ENCODE data around the gene SHISA5. TPM values are rescaled to one million over a fixed set of nuclear protein-coding genes. Genes with fewer than 3 reads are reported as not detected.
"Not testable (repeated sequence)": the region's sequence is repeated elsewhere in the genome, so short reads cannot be mapped to it uniquely, and the experiment has no call there.

SHISA5 gene
- 100 to 1,000 TPM in 1 of 2 donors, 10 to 100 TPM in 1; 73.3 to 108 TPM for total RNA-seq
- long read RNA-seq, transcript SHISA5-206 (4 exons, 1,839 nt) = major isoform, 96 of 203 reads
- long read RNA-seq, transcript SHISA5-201 (6 exons, 2,369 nt) = minor isoform, 63 of 203 reads
- long read RNA-seq, partial matches to known transcripts = 18 of 203 reads
- long read RNA-seq, other reads (novel, unspliced or antisense) = 23 of 203 reads

DNA sequence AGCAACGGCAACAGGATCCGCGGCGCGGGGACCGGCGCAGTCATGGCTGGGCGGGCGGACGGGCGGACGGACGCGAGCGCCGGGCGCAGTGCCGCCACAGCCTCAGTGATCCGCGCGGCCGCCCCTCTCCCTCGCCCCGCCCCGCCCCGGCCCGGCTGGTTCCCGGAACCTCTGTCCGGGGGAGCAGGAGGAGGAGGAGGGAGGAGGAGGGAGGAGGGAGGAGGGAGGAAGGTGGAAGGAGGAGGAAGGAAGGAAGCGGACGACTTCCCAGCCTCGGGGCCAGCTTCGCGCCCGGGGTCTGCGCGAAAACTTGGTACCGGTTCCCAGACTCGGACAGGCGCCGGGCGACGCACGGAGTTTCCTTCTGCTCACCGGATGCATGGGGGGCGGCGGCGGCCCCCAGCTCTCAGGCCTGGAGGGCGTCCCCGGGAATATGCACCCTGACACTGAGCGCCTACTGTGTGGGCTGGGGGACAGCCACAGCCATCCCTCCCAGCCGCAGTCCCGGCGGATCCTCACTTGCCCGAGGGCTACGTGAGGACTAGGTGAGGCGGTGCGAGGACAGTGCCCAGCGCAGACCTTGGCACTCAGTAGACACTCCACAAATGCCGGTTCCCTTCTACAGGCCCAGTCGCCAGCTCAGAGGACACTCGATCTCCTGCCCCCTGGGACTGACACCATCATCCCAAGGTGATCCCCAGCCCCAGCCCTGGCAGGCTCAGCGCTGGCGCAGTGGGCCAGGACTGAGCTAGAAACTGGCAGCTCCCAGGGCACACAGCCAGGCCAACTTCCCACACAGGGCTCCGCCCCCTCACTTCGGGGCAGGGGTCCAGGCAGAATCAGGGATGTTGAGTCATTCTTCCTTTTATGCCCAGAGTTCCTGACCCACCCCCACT, at the start of gene SHISA5:
Gene SHISA5, minus strand, starts transcription at position 124 of the 896 bp plus-strand sequence. Its CDS starts 80 bp downstream, at position 44.
- peak; percentile 92 for DNase-seq
- intact Hi-C loops (cut with DNase I) = loop anchor here in 1 of 2 donors (5.0 kb wide), 1 partner anchor 37 kb away; a partner anchor contains a TSS
- ATAC-seq = peak; percentile 89 to 92

DNA sequence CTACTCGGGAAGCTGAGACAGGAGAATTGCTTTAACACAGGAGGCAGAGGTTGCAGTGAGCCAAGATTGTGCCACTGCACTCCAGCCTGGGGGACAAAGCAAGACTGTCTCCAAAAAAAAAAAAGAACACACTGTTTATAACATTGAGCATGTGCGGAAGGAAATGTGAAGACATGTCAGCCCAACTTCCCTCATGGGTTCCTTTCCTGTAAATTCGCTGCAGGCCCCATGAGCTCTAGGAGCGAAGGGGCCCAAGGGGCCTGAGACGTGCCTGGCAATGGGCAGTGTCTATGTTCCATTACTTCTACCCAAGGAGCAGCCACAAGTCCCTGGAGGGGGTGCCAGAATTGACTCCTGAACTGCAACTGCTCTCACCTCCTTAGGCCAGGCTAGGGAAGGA, 49.4 kb upstream of the SHISA5 start:
- no peak for ATAC-seq
- no peak for DNase-seq
- intact Hi-C loops (cut with DNase I) = no loop called here

GRCh38 chr3:48552111-48552951, 48.4 kb upstream of the SHISA5 start:
- ATAC-seq (no peak), DNase-seq (no peak)
- intact Hi-C loops (cut with DNase I) = no loop called here

DNA sequence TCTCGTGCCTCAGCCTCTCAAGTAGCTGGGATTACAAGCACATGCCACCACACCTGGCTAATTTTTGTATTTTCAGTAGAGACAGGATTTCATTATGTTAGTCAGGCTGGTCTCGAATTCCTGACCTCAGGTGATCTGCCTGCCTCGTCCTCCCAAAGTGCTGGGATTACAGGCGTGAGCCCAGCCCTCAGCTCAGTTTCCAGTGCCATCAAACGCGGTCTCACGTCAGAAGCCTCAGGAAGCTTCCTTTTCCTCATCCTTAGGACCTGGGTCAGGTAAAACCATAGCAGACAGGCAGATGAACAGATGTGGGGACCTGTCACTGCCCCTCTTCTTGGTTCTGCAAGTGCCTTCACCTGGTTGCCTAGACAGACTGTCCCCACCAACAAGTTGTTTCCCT, 47.7 kb upstream of the SHISA5 start:
- DNase-seq; intact Hi-C loops (cut with DNase I); ATAC-seq: not testable (repeated sequence)

GRCh38 chr3:48548729-48549705, 45.0 kb upstream of the SHISA5 start:
- intact Hi-C loops (cut with DNase I) = loop anchor here (2.0 to 5.0 kb wide), 2 partner anchors 84 to 87 kb away; no protein-coding TSS in a partner anchor
- DNase-seq (peak; percentile 90), ATAC-seq (peak; percentile 93 to 95)

GRCh38 chr3:48548126-48548525, 44.2 kb upstream of the SHISA5 start:
- intact Hi-C loops (cut with DNase I) = loop anchor here (2.0 to 5.0 kb wide), 2 partner anchors 83 to 86 kb away; no protein-coding TSS in a partner anchor
- DNase-seq (no peak), ATAC-seq (no peak)

DNA sequence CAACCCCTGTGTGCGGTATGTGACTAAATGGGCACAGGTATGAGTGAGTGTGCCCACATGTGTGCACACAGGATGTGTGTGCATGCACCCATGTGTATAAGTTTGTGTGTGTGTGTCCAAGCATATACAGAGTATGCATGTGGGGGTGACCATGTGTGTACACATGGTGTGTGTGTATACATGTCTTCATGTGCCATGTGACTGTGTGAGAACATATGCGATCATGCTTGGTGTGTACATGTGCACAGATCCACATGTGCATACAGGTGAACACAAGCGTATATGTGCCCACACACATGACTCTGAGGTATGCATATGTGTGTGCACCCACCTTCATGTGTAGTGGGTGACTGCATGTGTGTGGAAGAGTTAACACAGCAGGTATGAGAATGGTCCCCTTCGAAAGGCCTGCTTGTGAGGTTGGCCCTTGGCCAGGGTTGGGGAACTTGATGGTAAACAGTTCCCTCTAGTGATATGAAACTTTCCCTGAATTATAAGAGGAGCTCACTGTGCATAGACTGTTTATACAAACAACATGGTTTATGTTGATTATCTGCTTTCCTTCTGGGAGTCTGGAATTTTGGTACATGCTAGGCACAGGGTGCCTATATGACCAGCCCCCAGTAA, 42.3 kb upstream of the SHISA5 start:
- intact Hi-C loops (cut with DNase I) = loop anchor here in 1 of 2 donors (5.0 kb wide), 1 partner anchor 84 kb away; no protein-coding TSS in a partner anchor
- DNase-seq = no peak
- ATAC-seq = no peak

GRCh38 chr3:48544141-48544540, 40.2 kb upstream of the SHISA5 start:
- DNase-seq (no peak), ATAC-seq (no peak)
- intact Hi-C loops (cut with DNase I) = no loop called here

DNA sequence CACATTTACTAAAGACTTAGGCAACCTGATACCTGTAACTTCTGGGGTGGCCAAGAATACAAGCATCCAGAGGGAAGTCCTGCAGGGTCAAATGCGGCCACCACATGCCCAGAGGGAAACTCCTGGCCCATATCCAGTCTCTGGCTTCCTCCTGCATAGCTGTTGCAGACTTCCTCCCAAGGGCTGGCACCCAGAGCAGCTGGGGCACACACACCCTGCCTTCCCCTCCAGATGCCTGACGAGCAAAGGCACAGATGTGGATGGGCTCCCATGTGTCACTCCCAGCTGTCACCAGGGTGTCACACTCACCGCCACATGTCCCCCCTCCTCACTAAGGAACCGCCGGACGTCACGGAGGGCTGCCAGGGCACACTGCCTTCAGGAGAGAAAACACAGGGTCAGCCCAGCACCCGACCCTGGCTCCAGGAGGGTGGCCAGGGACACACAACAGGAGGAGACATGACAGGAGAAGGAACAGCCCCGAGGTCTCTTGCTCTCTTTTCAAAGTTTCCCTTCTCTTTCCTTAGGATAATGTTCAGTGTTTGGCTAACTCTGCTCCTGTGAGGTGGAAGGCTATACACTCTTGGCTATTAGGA, 39.4 kb upstream of the SHISA5 start:
- DNase-seq = no peak
- ATAC-seq = peak; percentile 73 to 84
- intact Hi-C loops (cut with DNase I) = no loop called here

- ATAC-seq = no peak
- intact Hi-C loops (cut with DNase I) = no loop called here
- no peak for DNase-seq
Observed at GRCh38 chr3:48538451-48538850, 34.5 kb upstream of the SHISA5 start.

DNA sequence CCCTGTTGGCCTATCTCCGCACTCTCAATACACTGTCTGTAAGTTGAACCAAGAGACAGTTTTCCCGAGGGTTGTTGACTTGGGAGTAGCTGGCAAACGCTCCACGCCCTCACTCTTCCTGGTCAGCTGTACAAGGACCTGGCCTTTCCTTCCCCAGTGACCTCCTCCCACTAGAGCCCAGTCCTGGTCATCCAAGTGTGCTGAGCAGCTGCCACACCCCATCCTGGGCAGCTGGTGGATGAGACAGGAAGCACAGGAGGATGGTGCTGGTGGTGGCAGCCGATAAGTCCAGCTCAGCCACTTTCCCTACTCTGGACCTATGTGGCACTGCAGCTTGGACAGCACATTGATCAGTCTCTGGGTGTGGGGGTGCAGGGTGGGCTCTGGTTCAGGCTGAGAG, 32.8 kb upstream of the SHISA5 start:
- DNase-seq = no peak
- no peak for ATAC-seq
- intact Hi-C loops (cut with DNase I) = no loop called here

GRCh38 chr3:48536116-48536515, 32.1 kb upstream of the SHISA5 start:
- no peak for ATAC-seq
- DNase-seq = no peak

GRCh38 chr3:48535578-48535977, 31.6 kb upstream of the SHISA5 start:
- ATAC-seq (no peak), DNase-seq (no peak)
- intact Hi-C loops (cut with DNase I) = no loop called here

More at GRCh38 chr3:48536116-48536515, 32.1 kb upstream of the SHISA5 start:
- intact Hi-C loops (cut with DNase I) = no loop called here

DNA sequence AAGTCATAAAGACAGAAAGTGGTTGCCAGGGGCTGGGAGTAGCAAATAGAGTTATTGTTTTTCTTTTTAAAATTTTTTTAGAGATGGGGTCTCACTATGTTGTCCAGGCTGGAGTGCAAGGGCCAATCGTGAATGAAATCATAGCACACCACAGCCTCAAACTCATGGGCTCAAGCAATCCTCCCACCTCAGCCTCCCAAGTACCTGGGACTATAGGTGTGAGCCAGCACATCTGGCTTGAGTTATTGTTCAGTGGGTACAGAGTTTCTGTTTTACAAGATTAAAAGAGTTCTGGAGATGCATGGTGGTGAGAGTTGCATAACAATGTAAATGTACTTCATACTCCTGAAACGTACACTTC, 29.0 kb upstream of the SHISA5 start:
- intact Hi-C loops (cut with DNase I) = no loop called here
- no peak for ATAC-seq
- no peak for DNase-seq

DNA sequence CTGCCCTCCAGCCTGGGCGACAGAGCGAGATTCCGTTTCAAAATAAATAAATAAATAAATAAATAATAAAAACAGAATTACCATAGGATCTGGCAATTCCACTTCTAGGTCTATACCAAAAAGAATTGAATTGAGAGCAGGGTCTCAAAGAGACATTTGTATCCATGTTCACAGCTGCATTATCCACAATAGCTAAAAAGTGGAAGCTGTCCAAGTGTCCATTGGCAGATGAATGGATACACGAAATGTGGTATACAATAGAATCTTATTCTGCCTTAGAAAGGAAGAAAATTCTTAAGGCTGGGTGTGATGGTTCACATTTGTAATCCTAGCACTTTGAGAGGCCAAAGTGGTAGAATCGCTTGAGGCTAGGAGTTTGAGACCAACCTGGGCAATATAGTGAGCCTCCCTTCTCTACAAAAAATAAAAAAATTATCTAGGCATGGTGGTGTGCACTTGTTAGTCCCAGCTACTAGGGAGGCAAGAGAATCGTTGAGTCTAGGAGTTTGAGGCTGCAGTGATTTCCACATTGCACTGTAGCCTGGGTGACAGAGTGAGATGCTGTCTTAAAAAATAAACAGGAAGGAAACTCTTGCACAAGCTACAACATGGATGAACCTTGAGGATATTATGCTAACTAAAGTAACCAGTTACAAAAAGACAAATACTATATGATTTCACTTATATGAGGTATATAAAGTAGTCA, 28.4 kb upstream of the SHISA5 start:
- no peak for ATAC-seq

DNA sequence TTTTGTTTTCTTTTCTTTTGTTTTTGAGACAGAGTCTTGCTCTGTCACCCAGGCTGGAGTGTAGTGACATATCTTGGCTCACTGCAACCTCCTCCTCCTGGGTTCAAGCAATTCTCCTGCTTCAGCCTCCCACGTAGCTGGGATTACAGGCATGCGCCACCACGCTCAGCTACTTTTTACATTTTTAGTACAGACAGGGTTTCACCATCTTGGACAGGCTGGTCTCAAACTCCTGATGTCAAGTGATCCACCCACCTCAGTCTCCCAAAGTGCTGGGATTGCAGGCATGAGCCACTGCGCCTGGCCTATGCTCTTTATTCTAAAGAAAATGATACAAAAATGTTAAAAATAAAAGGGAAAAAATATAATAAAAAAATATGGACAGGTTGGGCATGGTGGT, 26.7 kb upstream of the SHISA5 start:
- intact Hi-C loops (cut with DNase I); ATAC-seq; DNase-seq: not testable (repeated sequence)

More for the DNA sequence above, 28.4 kb upstream of the SHISA5 start:
- intact Hi-C loops (cut with DNase I) = no loop called here
- DNase-seq = no peak

- ATAC-seq (peak in 1 of 2 donors; percentile 42), DNase-seq (no peak)
- intact Hi-C loops (cut with DNase I) = no loop called here
Observed at GRCh38 chr3:48528754-48529153, 24.8 kb upstream of the SHISA5 start.
